ENCODE data around the gene USP2.

GRCh38 chr11:119335091-119335654, 46.3 kb downstream of the USP2 start:
- no peak for TF ChIP-seq EZH2 (IDR thresholded peaks at IDR 0.05; ENCODE audit: low read length)
- TF ChIP-seq, protein P1, sequence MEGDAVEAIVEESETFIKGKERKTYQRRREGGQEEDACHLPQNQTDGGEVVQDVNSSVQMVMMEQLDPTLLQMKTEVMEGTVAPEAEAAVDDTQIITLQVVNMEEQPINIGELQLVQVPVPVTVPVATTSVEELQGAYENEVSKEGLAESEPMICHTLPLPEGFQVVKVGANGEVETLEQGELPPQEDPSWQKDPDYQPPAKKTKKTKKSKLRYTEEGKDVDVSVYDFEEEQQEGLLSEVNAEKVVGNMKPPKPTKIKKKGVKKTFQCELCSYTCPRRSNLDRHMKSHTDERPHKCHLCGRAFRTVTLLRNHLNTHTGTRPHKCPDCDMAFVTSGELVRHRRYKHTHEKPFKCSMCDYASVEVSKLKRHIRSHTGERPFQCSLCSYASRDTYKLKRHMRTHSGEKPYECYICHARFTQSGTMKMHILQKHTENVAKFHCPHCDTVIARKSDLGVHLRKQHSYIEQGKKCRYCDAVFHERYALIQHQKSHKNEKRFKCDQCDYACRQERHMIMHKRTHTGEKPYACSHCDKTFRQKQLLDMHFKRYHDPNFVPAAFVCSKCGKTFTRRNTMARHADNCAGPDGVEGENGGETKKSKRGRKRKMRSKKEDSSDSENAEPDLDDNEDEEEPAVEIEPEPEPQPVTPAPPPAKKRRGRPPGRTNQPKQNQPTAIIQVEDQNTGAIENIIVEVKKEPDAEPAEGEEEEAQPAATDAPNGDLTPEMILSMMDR (optimal IDR thresholded peaks at IDR 0.05 in 1 of 3, IDR thresholded peaks at IDR 0.05 in 1 of 3, conservative IDR thresholded peaks at IDR 0.05 in 1 of 3; ENCODE audit: extremely low read depth in 1 of 3, insufficient read depth in 2 of 3, low read length in 3 of 3) = no peak
